ENCODE data around the gene KCNQ4. TPM values are rescaled to one million over a fixed set of nuclear protein-coding genes. Genes with fewer than 3 reads are reported as not detected.

Gene KCNQ4
- total RNA-seq, 5 donors from 2014 or later (not counting 1 experiment from before 2014, with no cell fraction given): 0.10 to 0.35 (median 0.26) TPM

- H3K27me3 Mint-ChIP-seq: no peaks in the 10 kb centered on the region
- POLR2A ChIA-PET: no interaction called here
- CTCF ChIA-PET: interaction anchor here (0.6 to 4.1 kb wide), 5 partner anchors 17 to 102 kb away, joined by 3 to 59 read pairs (median 8); no protein-coding TSS in a partner anchor
- Histone ChIP-seq H3K9me3 (no peaks in the 10 kb centered on the region), H3K27ac (ENCODE audit: low read length) (no peak overlapping the region), H3K4me3 (ENCODE audit: control insufficient read depth in 1 of 2, extremely low read depth in 1 of 2, low read length in 1 of 2) (no peak overlapping the region), H3K36me3 (ENCODE audit: control insufficient read depth in 2 of 2, extremely low read depth in 1 of 2, insufficient read depth in 1 of 2, low read length in 1 of 2) (no peaks in the 10 kb centered on the region), H3K27me3 (replicated peaks in 1 of 2; ENCODE audit: control insufficient read depth in 2 of 2, extremely low read depth in 1 of 2, insufficient read depth in 2 of 2, low read length in 1 of 2) (no peaks in the 10 kb centered on the region), H3K4me1 (ENCODE audit: control insufficient read depth in 1 of 2, extremely low read depth in 1 of 2, insufficient read depth in 2 of 2, low read length in 2 of 2) (peaks cover 6 to 9% of the 10 kb centered on the region in 2 experiments)
- 98% methylated on average over 5 of the region's 6 CpGs for WGBS (ENCODE audit: insufficient coverage)
- DNase-seq (no peak), ATAC-seq (replicated peaks in 1 of 4) (no peak)
- H3K4me1 Mint-ChIP-seq: peaks cover 12 to 16% (median 15%) of the 10 kb centered on the region in 3 donors
- H3K9me3 Mint-ChIP-seq: no peaks in the 10 kb centered on the region
- H3K27ac Mint-ChIP-seq: no peak overlapping the region
- H3K36me3 Mint-ChIP-seq: no peaks in the 10 kb centered on the region
- H3K4me3 Mint-ChIP-seq: no peak overlapping the region
Observed at GRCh38 chr1:40848530-40849189, 65.1 kb downstream of the KCNQ4 start.

GRCh38 chr1:40849801-40850592 is 66.4 kb downstream of the KCNQ4 start:
- peak overlapping the region in 1 of 2 donors; percentile 41 for H3K27ac Mint-ChIP-seq
- no peaks in the 10 kb centered on the region for H3K36me3 ChIP-seq (ENCODE audit: control insufficient read depth in 2 of 2, extremely low read depth in 1 of 2, insufficient read depth in 1 of 2, low read length in 1 of 2)
- no peaks in the 10 kb centered on the region for H3K27me3 ChIP-seq (replicated peaks in 1 of 2; ENCODE audit: control insufficient read depth in 2 of 2, extremely low read depth in 1 of 2, insufficient read depth in 2 of 2, low read length in 1 of 2)
- CTCF ChIA-PET: interaction anchor here (0.7 to 4.1 kb wide), 8 partner anchors 45 to 240 kb away, joined by 3 to 59 read pairs (median 4); partner anchors contain the start of gene CTPS1 (in 1 of the 2)
- peak overlapping the region in 2 of 3 donors; percentile 15 to 56 for H3K4me3 Mint-ChIP-seq
- POLR2A ChIA-PET: interaction anchor here in 1 of 2 donors (0.6 kb wide), 1 partner anchor 75 kb away, joined by 3 read pairs; no protein-coding TSS in a partner anchor
- no peaks in the 10 kb centered on the region for H3K36me3 Mint-ChIP-seq
- H3K9me3 ChIP-seq: no peaks in the 10 kb centered on the region
- peak; percentile 42 to 88 (median 70) for DNase-seq
- H3K9me3 Mint-ChIP-seq: no peaks in the 10 kb centered on the region
- 4% methylated on average over 8 of the region's 12 CpGs for WGBS (ENCODE audit: insufficient coverage)
- H3K4me1 ChIP-seq (ENCODE audit: control insufficient read depth in 1 of 2, extremely low read depth in 1 of 2, insufficient read depth in 2 of 2, low read length in 2 of 2): peaks cover 6 to 9% of the 10 kb centered on the region in 2 experiments
- H3K27me3 Mint-ChIP-seq: no peaks in the 10 kb centered on the region
- H3K4me1 Mint-ChIP-seq: peaks cover 9 to 12% (median 12%) of the 10 kb centered on the region in 3 donors
- H3K27ac ChIP-seq (ENCODE audit: low read length): no peak overlapping the region
- H3K4me3 ChIP-seq (ENCODE audit: control insufficient read depth in 1 of 2, extremely low read depth in 1 of 2, low read length in 1 of 2): peak overlapping the region in 1 of 2 donors; percentile 4
- peak; percentile 88 to 93 (median 91) for ATAC-seq (replicated peaks in 1 of 4)

GRCh38 chr1:40851643-40852042 is 68.1 kb downstream of the KCNQ4 start:
- CTCF ChIA-PET: interaction anchor here (0.6 to 1.3 kb wide), 5 partner anchors 77 to 707 kb away, joined by 3 read pairs; no protein-coding TSS in a partner anchor
- POLR2A ChIA-PET: interaction anchor here in 1 of 2 donors (0.7 kb wide), 1 partner anchor 77 kb away, joined by 3 read pairs; no protein-coding TSS in a partner anchor
- peaks cover 6 to 9% of the 10 kb centered on the region in 2 experiments for H3K4me1 ChIP-seq (ENCODE audit: control insufficient read depth in 1 of 2, extremely low read depth in 1 of 2, insufficient read depth in 2 of 2, low read length in 2 of 2)

GRCh38 chr1:40853113-40853884 is 69.7 kb downstream of the KCNQ4 start:
- DNase-seq (no peak), ATAC-seq (replicated peaks in 1 of 4) (no peak)
- peaks cover 0 to 3% of the 10 kb centered on the region in 2 experiments for H3K27me3 ChIP-seq (replicated peaks in 1 of 2; ENCODE audit: control insufficient read depth in 2 of 2, extremely low read depth in 1 of 2, insufficient read depth in 2 of 2, low read length in 1 of 2)
- no peaks in the 10 kb centered on the region for H3K27me3 Mint-ChIP-seq
- no peaks in the 10 kb centered on the region for H3K36me3 Mint-ChIP-seq
- CTCF ChIA-PET: interaction anchor here (0.6 to 1.4 kb wide), 5 partner anchors 8 to 241 kb away, joined by 3 to 6 read pairs (median 3); no protein-coding TSS in a partner anchor
- no peaks in the 10 kb centered on the region for H3K36me3 ChIP-seq (ENCODE audit: control insufficient read depth in 2 of 2, extremely low read depth in 1 of 2, insufficient read depth in 1 of 2, low read length in 1 of 2)
- H3K4me3 Mint-ChIP-seq: no peak overlapping the region
- POLR2A ChIA-PET: interaction anchor here in 1 of 2 donors (0.6 kb wide), 1 partner anchor 99 kb away, joined by 3 read pairs; no protein-coding TSS in a partner anchor
- H3K4me3 ChIP-seq (ENCODE audit: control insufficient read depth in 1 of 2, extremely low read depth in 1 of 2, low read length in 1 of 2): no peak overlapping the region
- H3K27ac ChIP-seq (ENCODE audit: low read length): no peak overlapping the region
- H3K4me1 Mint-ChIP-seq: peaks cover 0 to 6% (median 5%) of the 10 kb centered on the region in 3 donors
- H3K4me1 ChIP-seq (ENCODE audit: control insufficient read depth in 1 of 2, extremely low read depth in 1 of 2, insufficient read depth in 2 of 2, low read length in 2 of 2): peaks cover 0 to 6% of the 10 kb centered on the region in 2 experiments
- H3K9me3 Mint-ChIP-seq: no peaks in the 10 kb centered on the region
- WGBS (ENCODE audit: insufficient coverage): 89% methylated on average over 5 of the region's 13 CpGs
- H3K9me3 ChIP-seq: no peaks in the 10 kb centered on the region
- H3K27ac Mint-ChIP-seq: no peak overlapping the region

More at GRCh38 chr1:40851643-40852042, 68.1 kb downstream of the KCNQ4 start:
- H3K4me3 ChIP-seq (ENCODE audit: control insufficient read depth in 1 of 2, extremely low read depth in 1 of 2, low read length in 1 of 2): no peak overlapping the region
- no peak overlapping the region for H3K27ac ChIP-seq (ENCODE audit: low read length)
- DNase-seq (no peak), ATAC-seq (replicated peaks in 1 of 4) (no peak)
- no peak overlapping the region for H3K27ac Mint-ChIP-seq
- H3K9me3 ChIP-seq: no peaks in the 10 kb centered on the region
- H3K27me3 ChIP-seq (replicated peaks in 1 of 2; ENCODE audit: control insufficient read depth in 2 of 2, extremely low read depth in 1 of 2, insufficient read depth in 2 of 2, low read length in 1 of 2): peaks cover 0 to 3% of the 10 kb centered on the region in 2 experiments
- WGBS (ENCODE audit: insufficient coverage): no CpG with 5 or more reads among the region's 6 CpGs
- H3K27me3 Mint-ChIP-seq: no peaks in the 10 kb centered on the region
- no peaks in the 10 kb centered on the region for H3K36me3 Mint-ChIP-seq
- H3K9me3 Mint-ChIP-seq: no peaks in the 10 kb centered on the region
- H3K36me3 ChIP-seq (ENCODE audit: control insufficient read depth in 2 of 2, extremely low read depth in 1 of 2, insufficient read depth in 1 of 2, low read length in 1 of 2): no peaks in the 10 kb centered on the region
- H3K4me1 Mint-ChIP-seq: peaks cover 0 to 6% (median 5%) of the 10 kb centered on the region in 3 donors
- H3K4me3 Mint-ChIP-seq: no peak overlapping the region

GRCh38 chr1:40853885-40854170 is 70.2 kb downstream of the KCNQ4 start:
- H3K36me3 ChIP-seq (ENCODE audit: control insufficient read depth in 2 of 2, extremely low read depth in 1 of 2, insufficient read depth in 1 of 2, low read length in 1 of 2): no peaks in the 10 kb centered on the region
- Mint-ChIP-seq H3K4me1 (peaks cover 0 to 6% (median 5%) of the 10 kb centered on the region in 3 donors), H3K27ac (no peak overlapping the region), H3K4me3 (no peak overlapping the region), H3K36me3 (no peaks in the 10 kb centered on the region), H3K9me3 (no peaks in the 10 kb centered on the region), H3K27me3 (no peaks in the 10 kb centered on the region)
- ATAC-seq (replicated peaks in 1 of 4) (no peak), DNase-seq (no peak)
- H3K27ac ChIP-seq (ENCODE audit: low read length): no peak overlapping the region
- peaks cover 0 to 3% of the 10 kb centered on the region in 2 experiments for H3K27me3 ChIP-seq (replicated peaks in 1 of 2; ENCODE audit: control insufficient read depth in 2 of 2, extremely low read depth in 1 of 2, insufficient read depth in 2 of 2, low read length in 1 of 2)
- no peaks in the 10 kb centered on the region for H3K9me3 ChIP-seq
- ChIA-PET POLR2A (interaction anchor here in 1 of 2 donors (0.6 kb wide), 1 partner anchor 100 kb away, joined by 3 read pairs; no protein-coding TSS in a partner anchor), CTCF (interaction anchor here (0.6 to 1.4 kb wide), 4 partner anchors 9 to 241 kb away, joined by 3 to 6 read pairs (median 4); no protein-coding TSS in a partner anchor)
- H3K4me1 ChIP-seq (ENCODE audit: control insufficient read depth in 1 of 2, extremely low read depth in 1 of 2, insufficient read depth in 2 of 2, low read length in 2 of 2): peaks cover 0 to 6% of the 10 kb centered on the region in 2 experiments
- H3K4me3 ChIP-seq (ENCODE audit: control insufficient read depth in 1 of 2, extremely low read depth in 1 of 2, low read length in 1 of 2): no peak overlapping the region
- WGBS (ENCODE audit: insufficient coverage): 94% methylated on average over 5 of the region's 5 CpGs

Data from T-cell (primary cell).